Esophagus squamous epithelium (tissue), 5 donors: ENCODE results near the gene CABCOCO1. TPM values are rescaled to one million over a fixed set of nuclear protein-coding genes. Genes with fewer than 3 reads are reported as not detected.
"Not testable (repeated sequence)": the region's sequence is repeated elsewhere in the genome, so short reads cannot be mapped to it uniquely, and the experiment has no call there.

Experiments used
- DNase-seq: peaks from one replicate; lab custom pipeline; 2025; lab: John Stamatoyannopoulos, UW
- H3K27ac ChIP-seq, 4 donors: fragments of 200-600 bp; sonication (generic); one replicate each; pipeline ENCODE4 v1.5.1; 2016 to 2019; ENCODE audit warnings: mild to moderate bottlenecking in 1 of 4
- H3K27me3 ChIP-seq, 4 donors: fragments of 200-600 bp; sonication (generic); 1 replicate in 3 of 4; 2 replicates in 1 of 4; pipeline versions ENCODE4 v1.5.1 to v1.6.0; 2017 to 2021; ENCODE audit warnings: antibody characterized with exemption in 1 of 4
- H3K36me3 ChIP-seq, 3 donors: fragments of 200-600 bp; sonication (generic); one replicate each; pipeline ENCODE4 v1.5.1; 2016 to 2019
- H3K4me1 ChIP-seq, 3 donors: fragments of 200-600 bp; sonication (generic); one replicate each; pipeline ENCODE4 v1.5.1; 2017 to 2019
- H3K4me3 ChIP-seq, 4 donors: fragments of 200-600 bp; sonication (generic); 1 replicate in 3 of 4; 2 replicates in 1 of 4; pipeline ENCODE4 v1.5.1; 2016 to 2019; ENCODE audit warnings: mild to moderate bottlenecking in 2 of 4, moderate library complexity in 1 of 4
- H3K9me3 ChIP-seq, 3 donors: fragments of 200-600 bp; sonication (generic); one replicate each; pipeline ENCODE4 v1.5.1; 2016 to 2019
- POLR2A ChIP-seq, 4 donors: fragments of 450-650 bp; IDR thresholded peaks; one replicate each; pipeline ENCODE4 v1.6.1; 2017; ENCODE audit warnings: antibody characterized with exemption in 4 of 4, mild to moderate bottlenecking in 4 of 4, moderate library complexity in 3 of 4
- WGBS, 2 donors: methylation state at CpG; one replicate each; pipeline ENCODE4 v1.1.5; 2018; 5-methylcytosine and 5-hydroxymethylcytosine counted together
- intact Hi-C: fragments of 100-400 bp; cut with DNase I; formaldehyde crosslinking; loops from one replicate; pipeline ENCODE4 v1.15.0; 2022
- total RNA-seq, 4 donors: library from RNA; depleted of rRNA; stranded (reverse); fragments of >200 nt; gene quantifications; one replicate each; pipeline ENCODE4 v1.1.0, GENCODE V29; 2016
- TF ChIP-seq, protein P1 (sequence below), 6 experiments: fragments of 450-650 bp in 4 of 6; fragments of 200-600 bp in 2 of 6; sonication (generic) in 2 of 6; IDR thresholded peaks; one replicate each; pipeline ENCODE4 v1.5.1; 2016 to 2019; ENCODE audit warnings: antibody characterized with exemption in 6 of 6, mild to moderate bottlenecking in 4 of 6, moderate library complexity in 4 of 6
- donor health status: DM: yes; HTN: yes; CAD: no.

Gene CABCOCO1
- total RNA-seq, 4 donors from 2014 or later, result 0.38 TPM; not detected in 3

GRCh38 chr10:61673360-61673759, 10.6 kb downstream of the CABCOCO1 start:
- Histone ChIP-seq H3K9me3 (no peaks in the 10 kb centered on the region), H3K27me3 (no peaks in the 10 kb centered on the region), H3K36me3 (no peaks in the 10 kb centered on the region), H3K4me3 (no peak overlapping the region), H3K27ac (no peak overlapping the region), H3K4me1 (no peaks in the 10 kb centered on the region)
- TF ChIP-seq, protein P1, sequence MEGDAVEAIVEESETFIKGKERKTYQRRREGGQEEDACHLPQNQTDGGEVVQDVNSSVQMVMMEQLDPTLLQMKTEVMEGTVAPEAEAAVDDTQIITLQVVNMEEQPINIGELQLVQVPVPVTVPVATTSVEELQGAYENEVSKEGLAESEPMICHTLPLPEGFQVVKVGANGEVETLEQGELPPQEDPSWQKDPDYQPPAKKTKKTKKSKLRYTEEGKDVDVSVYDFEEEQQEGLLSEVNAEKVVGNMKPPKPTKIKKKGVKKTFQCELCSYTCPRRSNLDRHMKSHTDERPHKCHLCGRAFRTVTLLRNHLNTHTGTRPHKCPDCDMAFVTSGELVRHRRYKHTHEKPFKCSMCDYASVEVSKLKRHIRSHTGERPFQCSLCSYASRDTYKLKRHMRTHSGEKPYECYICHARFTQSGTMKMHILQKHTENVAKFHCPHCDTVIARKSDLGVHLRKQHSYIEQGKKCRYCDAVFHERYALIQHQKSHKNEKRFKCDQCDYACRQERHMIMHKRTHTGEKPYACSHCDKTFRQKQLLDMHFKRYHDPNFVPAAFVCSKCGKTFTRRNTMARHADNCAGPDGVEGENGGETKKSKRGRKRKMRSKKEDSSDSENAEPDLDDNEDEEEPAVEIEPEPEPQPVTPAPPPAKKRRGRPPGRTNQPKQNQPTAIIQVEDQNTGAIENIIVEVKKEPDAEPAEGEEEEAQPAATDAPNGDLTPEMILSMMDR (IDR thresholded peaks at IDR 0.05), result no peak
- no peak for TF ChIP-seq POLR2A (IDR thresholded peaks at IDR 0.05)
- WGBS, 2 donors, result 73 to 79% methylated on average over 4 of the region's 4 CpGs
- no peak for DNase-seq
- intact Hi-C loops, result no loop called here

DNA sequence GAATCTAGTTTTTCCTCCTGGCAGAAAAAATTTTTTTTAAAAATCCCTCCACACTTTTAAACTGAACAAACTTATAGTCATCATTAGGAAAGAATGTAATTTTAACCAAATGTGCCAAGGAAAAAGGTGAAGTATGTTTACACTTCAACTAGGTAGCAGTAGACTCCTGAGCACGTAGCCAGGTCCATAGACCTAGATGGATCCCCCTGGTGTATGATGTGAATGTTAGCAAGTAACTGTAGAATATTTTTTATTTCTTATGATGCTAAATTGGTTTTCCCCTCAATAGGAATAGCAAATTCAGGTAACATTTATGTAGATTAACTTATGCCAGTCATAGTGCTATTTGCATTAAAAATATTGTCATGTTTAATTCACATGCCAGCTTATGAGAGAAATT, 19.6 kb downstream of the CABCOCO1 start:
- no peaks in the 10 kb centered on the region for H3K27me3 ChIP-seq
- H3K9me3 ChIP-seq, result no peaks in the 10 kb centered on the region
- no peak overlapping the region for H3K27ac ChIP-seq
- no peak overlapping the region for H3K4me3 ChIP-seq
- H3K36me3 ChIP-seq, result no peaks in the 10 kb centered on the region
- intact Hi-C loops, result no loop called here
- H3K4me1 ChIP-seq, result no peaks in the 10 kb centered on the region
- no peak for DNase-seq
- no peak for TF ChIP-seq POLR2A (IDR thresholded peaks at IDR 0.05)
- TF ChIP-seq, protein P1 (IDR thresholded peaks at IDR 0.05), result no peak
- WGBS, 2 donors, result 77 to 85% methylated on average over 1 of the region's 1 CpG

DNA sequence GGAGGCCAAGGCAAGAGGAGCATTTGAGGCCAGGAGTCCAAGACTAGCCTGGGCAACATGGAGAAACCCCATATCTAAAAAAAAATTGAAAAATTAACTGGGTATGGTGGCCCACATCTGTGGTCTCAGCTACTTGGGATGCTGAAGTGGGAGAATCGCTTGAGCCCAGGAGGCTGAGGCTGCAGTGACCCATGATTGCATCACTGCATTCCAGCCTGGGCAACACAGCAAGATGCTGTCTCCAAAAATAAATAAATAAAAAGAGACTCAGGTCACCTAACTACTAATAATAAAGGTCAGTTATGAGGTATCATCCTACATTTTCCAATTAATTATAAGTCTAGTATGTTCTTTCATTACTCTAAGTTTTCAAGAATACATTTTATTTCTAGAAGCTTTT, 20.6 kb downstream of the CABCOCO1 start:
- H3K27ac ChIP-seq, result no peak overlapping the region
- no peaks in the 10 kb centered on the region for H3K36me3 ChIP-seq
- DNase-seq, result no peak
- TF ChIP-seq POLR2A (IDR thresholded peaks at IDR 0.05), result no peak
- TF ChIP-seq, protein P1 (IDR thresholded peaks at IDR 0.05), result no peak
- H3K4me1 ChIP-seq, result no peaks in the 10 kb centered on the region
- no peaks in the 10 kb centered on the region for H3K27me3 ChIP-seq
- H3K4me3 ChIP-seq, result no peak overlapping the region
- no peaks in the 10 kb centered on the region for H3K9me3 ChIP-seq
- WGBS, 2 donors, result 74 to 91% methylated on average over 1 of the region's 1 CpG
- intact Hi-C loops, result no loop called here

DNA sequence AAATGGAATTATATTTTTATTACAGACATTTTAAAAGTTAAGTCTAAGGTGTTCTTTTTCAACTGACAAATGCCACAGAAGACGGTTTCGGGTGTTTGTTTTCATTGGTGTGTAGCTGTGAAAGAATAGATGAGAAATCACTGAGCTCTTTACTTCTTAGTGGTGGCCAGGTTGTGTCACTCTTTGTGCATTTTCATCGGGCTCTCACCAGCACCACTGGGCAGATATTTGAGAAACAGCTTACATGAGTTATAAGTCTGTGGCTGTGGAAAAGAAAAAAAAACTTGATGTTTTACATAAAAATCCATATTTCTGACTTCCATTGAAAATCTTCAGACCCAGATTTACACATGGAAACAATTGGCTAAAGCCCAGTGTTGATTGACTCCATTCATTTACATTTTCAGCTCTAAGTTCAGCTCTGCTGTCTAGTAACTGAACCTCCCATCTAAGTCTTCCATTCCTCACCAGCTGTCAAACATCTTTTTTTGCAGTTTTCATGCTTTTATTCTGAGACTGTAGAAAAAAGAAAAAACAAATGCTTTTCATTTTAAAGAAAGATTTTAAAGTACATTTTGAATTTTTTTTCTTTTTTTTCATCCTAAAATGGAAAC, 22.3 kb downstream of the CABCOCO1 start:
- no peak overlapping the region for H3K4me3 ChIP-seq
- WGBS, 2 donors, result 85 to 89% methylated on average over 3 of the region's 3 CpGs
- no peaks in the 10 kb centered on the region for H3K36me3 ChIP-seq
- no peaks in the 10 kb centered on the region for H3K27me3 ChIP-seq
- no peaks in the 10 kb centered on the region for H3K9me3 ChIP-seq
- H3K27ac ChIP-seq, result no peak overlapping the region
- no peaks in the 10 kb centered on the region for H3K4me1 ChIP-seq
- intact Hi-C loops, result no loop called here
- TF ChIP-seq, protein P1 (IDR thresholded peaks at IDR 0.05), result no peak
- TF ChIP-seq POLR2A (IDR thresholded peaks at IDR 0.05), result no peak
- no peak for DNase-seq

DNA sequence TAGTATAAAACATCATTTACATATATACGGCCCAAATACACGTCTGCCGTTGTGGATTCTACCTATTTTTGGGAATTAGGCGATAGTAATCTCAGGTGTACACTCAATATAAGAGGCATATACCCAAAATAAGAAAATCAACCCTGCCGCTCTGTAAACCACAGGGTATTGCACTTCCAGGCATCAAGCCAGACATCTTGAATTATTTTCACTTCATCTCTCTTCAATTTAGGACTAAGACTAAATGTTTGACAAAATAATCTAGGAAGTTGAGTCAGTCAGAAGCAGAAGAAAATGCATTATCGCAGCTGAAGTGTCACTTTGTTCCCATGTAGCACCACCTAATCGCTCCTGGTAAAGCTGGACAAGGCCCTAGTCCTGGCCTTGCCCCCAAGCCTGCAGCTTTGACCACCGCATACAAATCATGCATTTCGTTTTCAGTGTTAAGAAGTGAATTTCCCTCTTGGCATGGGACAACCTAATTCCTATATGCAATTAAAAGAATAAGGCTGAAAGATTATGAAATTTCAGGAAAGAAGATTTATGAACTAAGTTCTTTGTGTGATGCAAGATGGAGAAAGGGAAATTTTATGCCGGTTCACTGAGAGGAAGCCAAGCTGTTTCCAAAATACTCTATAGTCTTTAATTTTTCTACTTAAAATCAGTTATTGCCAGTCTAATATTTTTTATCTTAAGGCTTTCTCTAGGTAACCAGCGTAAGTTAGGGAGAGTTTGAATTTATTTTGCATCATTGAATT, 26.0 kb downstream of the CABCOCO1 start:
- H3K9me3 ChIP-seq, result no peaks in the 10 kb centered on the region
- no peak overlapping the region for H3K27ac ChIP-seq
- H3K4me3 ChIP-seq, result no peak overlapping the region
- no peaks in the 10 kb centered on the region for H3K27me3 ChIP-seq
- 86 to 89% methylated on average over 11 of the region's 11 CpGs for WGBS, 2 donors
- no peaks in the 10 kb centered on the region for H3K4me1 ChIP-seq
- no peaks in the 10 kb centered on the region for H3K36me3 ChIP-seq
- DNase-seq, result no peak
- TF ChIP-seq POLR2A (IDR thresholded peaks at IDR 0.05), result no peak
- TF ChIP-seq, protein P1 (IDR thresholded peaks at IDR 0.05), result no peak
- intact Hi-C loops, result no loop called here

- H3K36me3 ChIP-seq, H3K27ac ChIP-seq, H3K9me3 ChIP-seq, H3K4me3 ChIP-seq, H3K27me3 ChIP-seq, H3K4me1 ChIP-seq, intact Hi-C loops, DNase-seq: not testable (repeated sequence)
- 92 to 100% methylated on average over 1 to 2 of the region's 2 CpGs for WGBS, 2 donors
These were observed 28.9 kb downstream of the CABCOCO1 start for GRCh38 chr10:61691667-61692066.
